G401 (cell line): ENCODE data around the gene ECPAS. TPM values are rescaled to one million over a fixed set of nuclear protein-coding genes. Genes with fewer than 3 reads are reported as not detected.
"Not testable (repeated sequence)": the region's sequence is repeated elsewhere in the genome, so short reads cannot be mapped to it uniquely, and the experiment has no call there.

Experiments
- DNase-seq: peaks from one replicate; pipeline ENCODE4 v3.0.0-alpha.2; 2015; ENCODE audit warnings: low spot score
- in situ Hi-C: cut with HindIII; loops from 2 replicates; pipeline ENCODE4 v1.10.0; 2016; ENCODE audit warnings: low sequenced_read_pairs, mixed read lengths
- total RNA-seq: library from RNA; depleted of rRNA; stranded (reverse); fragments of >200 nt; shearing (Covaris generic); gene quantifications from 2 replicates; pipeline ENCODE4 v1.2.3, GENCODE V29; 2014

ECPAS gene
- total RNA-seq, 1 experiment from 2014 or later: 55.9 TPM

DNA sequence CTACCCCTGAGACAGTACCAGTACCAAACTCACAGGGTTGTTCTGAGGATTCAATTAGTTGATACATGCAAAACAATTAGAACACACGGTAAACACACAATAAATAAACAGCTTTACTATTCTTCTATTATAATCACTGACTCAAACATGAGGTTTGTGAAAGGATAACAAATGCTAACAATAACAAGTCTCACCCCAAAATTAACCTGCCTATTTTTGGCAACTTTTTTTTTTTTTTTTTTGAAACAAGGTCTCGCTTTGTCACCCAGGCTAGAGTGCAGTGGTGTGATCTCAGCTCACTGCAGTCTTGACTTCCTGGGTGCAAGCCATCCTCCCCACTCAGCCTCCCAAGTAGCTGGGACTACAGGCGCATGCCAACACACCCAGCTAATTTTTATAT, 6.5 kb downstream of the ECPAS start:
- in situ Hi-C loops: no loop called here
- no peak for DNase-seq

GRCh38 chr9:111475195-111475594, 9.0 kb downstream of the ECPAS start:
- in situ Hi-C loops: no loop called here
- DNase-seq: no peak

DNA sequence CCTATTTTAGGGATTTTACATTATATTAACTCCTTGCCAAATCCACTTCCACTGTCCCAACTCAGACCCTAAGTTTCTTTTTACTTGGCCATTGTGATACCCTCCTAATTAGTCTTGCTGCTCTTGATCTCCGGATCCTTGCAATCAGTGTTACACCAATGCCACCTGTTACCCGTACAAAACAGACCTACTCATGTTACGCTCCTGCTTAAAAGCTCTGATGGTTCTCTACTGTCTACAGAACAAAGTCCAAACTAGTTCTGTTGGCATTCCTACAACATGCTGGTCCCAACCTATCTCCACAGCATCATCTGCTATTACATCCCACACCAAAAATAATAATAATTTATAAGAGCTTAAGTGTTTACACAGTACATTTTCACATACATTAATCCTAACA, 9.8 kb downstream of the ECPAS start:
- in situ Hi-C loops: no loop called here
- DNase-seq: no peak

DNA sequence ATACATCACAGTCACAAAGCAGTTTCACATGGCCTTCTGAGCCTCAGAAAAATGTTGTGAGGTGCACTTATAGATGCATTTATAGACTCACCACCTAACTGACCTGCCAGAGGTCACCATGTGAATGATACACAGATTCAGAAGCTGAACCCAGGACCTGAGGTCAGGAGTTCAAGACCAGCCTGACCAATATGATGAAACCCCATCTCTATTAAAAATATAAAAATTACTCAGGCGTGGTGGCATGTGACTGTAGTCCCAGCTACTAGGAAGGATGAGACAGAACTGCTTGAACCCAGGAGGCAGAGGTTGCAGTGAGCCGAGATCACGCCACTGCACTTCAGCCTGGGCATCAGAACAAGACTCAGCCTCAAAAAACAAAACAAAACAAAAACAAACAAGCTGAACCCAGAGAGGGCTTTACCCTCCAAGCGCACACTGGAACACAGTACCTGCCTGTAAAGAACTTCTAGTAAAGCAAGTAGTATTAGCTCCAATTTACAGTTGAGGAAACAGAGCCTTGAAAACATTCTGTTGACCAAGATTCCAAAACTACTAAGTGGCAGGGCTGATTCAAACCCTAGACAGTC, 16.3 kb downstream of the ECPAS start:
- DNase-seq: no peak
- in situ Hi-C loops: no loop called here

GRCh38 chr9:111463048-111463447, 21.1 kb downstream of the ECPAS start:
- in situ Hi-C loops: no loop called here
- no peak for DNase-seq

DNA sequence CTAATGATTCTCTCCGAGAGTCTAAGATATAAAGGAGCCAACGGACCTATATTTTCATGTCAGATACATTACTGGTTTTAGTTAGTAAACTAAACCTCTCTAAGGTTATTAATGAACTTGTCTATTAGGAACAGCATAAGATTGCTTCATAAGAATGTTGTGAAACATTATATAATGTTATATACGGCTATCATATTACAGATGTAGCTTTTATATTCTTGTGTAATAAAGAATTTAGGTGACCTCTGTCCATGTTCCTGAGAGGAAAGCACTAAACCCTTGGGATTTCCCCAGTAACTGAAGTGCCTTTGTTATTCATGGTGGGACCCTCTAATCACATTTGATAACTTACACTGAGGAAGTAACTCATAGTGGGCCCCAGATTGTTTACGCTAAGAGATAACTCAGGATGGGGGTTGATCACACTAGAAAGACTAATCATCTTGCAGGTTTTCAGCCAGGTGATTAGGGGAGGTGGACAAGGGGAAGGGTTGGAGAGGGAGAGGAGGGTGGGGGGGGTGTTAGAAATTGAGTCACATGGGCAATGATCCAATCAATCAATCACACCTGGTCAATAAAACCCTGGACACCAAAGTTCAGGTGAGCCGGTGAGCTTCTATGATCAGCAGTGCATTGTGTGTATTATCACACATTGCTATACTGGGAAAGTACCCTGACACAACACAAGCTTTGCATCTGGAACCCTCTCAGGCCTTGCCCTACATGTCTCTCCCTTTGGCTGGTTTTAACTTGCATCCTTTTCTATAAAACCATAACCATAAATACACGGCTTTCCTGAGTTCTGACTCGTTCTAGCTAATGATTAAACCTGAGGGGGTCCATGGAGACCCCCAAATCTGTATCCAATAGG, 25.8 kb downstream of the ECPAS start:
- in situ Hi-C loops: no loop called here
- DNase-seq: no peak

DNA sequence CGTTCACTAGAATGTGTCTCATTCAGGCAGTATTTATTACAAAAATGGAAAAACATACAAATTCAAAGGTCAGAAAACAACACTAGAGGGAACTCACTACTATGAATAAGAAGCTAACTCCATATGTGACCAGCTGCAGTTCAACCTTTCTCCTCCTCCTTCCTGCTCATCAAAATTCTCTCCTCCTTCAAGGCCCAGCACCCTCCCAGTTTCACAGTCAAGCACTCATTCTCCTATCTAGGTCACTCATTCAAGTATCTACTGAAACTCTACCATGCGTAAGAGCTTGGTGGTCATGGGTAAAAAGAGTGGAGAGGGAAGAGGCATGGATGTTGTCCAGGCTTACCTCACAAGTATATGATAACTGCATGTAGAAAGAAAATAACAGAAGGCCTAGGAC, 27.7 kb downstream of the ECPAS start:
- peak; percentile 39 for DNase-seq
- in situ Hi-C loops: no loop called here

- DNase-seq: no peak
- in situ Hi-C loops: no loop called here
Measured at GRCh38 chr9:111455638-111456037, 28.5 kb downstream of the ECPAS start.

DNA sequence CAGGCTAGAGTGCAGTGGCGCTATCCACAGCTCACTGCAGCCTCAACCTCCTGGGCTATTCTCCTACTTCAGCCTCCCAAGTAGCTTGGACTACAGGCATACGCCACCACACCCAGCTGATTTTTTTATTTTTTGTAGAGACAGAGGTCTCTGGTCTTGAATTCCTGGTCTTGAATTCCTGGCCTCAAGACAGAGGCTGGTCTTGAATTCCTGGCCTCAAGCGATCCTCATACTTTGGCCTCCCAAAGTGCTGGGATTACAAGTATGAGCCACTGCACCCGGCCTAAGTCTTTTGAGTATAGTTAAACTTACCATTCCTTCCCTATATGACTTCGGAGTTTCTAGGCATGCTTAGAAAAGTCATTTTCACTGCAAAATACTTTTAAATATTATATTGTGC, 29.4 kb downstream of the ECPAS start:
- no peak for DNase-seq
- in situ Hi-C loops: no loop called here

DNA sequence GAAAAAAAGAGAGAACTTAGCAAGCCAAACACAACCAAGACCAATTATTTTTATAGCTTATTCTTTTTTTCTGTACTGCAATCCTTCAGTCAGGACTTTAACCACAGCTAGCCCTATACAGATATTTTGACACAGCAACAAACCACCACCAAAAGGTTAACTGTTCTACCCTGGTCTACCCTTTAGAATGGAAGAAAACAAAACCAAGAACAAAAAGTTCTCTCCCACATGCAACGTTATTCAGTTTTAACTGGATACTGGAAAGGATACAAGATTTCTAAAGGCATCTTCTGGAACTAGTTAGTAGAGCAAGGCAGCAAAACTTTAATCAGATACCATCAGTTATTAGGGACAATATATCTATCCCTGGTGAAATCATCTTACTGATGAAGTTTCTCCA, 32.6 kb downstream of the ECPAS start:
- in situ Hi-C loops: no loop called here
- no peak for DNase-seq

GRCh38 chr9:111450124-111450523, 34.1 kb downstream of the ECPAS start:
- DNase-seq: no peak

GRCh38 chr9:111449705-111450104, 34.5 kb downstream of the ECPAS start:
- in situ Hi-C loops: no loop called here

More at GRCh38 chr9:111450124-111450523, 34.1 kb downstream of the ECPAS start:
- in situ Hi-C loops: no loop called here

GRCh38 chr9:111445799-111446198, 38.4 kb downstream of the ECPAS start:
- DNase-seq, in situ Hi-C loops: not testable (repeated sequence)

More at GRCh38 chr9:111449705-111450104, 34.5 kb downstream of the ECPAS start:
- DNase-seq: no peak

- no peak for DNase-seq
- in situ Hi-C loops: no loop called here
Measured at GRCh38 chr9:111443454-111443853, 40.7 kb downstream of the ECPAS start.

DNA sequence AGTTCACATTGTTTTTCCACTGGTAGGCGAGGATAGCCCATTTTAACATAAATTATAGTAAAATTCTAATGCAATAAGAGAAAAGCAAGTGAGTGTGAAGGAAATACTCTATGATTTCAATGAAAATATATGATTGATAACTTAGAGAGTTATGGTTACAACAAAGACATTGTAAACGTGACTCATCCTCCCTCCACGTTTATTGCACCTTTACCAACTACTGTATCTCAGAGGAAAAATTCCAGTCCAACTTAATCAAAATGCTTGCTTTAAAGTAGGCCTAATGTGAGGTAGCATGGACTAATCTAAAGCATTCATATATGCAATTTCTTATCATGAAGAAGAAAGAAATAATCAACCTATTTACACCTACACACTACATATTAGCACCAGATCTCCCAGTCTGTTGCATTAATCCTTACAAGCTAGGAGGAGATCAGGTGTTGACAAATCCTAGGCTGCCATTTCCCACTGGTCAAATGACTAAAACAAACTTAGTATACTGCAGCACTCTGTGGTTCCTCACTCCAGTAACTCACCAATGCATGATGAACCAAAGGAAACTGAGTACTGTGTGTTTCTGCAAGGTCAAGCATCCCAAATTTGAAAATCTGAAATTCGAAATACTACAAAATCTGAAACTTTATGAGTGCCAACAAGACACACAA, 41.7 kb downstream of the ECPAS start:
- DNase-seq: no peak
- in situ Hi-C loops: no loop called here

DNA sequence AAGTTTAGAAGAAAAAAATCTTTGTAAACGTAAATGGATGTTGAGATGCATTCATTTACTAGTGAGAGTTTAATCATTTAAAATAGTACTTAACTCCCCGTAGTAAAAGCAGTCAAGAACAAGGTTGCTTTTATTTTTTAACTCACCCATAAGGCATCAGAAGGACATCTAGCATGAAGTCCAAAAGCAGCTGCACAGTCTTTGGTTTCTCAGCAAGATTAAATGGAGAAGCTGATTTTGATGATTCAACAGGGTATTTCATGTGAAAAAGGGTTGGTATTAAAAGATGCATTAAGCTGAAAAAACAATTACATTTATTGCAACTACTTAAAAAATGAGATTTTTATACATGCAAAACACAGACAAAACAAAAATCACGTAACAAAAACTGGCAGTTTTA, 44.0 kb downstream of the ECPAS start:
- in situ Hi-C loops: no loop called here

GRCh38 chr9:111438541-111439235, 45.5 kb downstream of the ECPAS start:
- DNase-seq: peak; percentile 81
- in situ Hi-C loops: no loop called here

More for the DNA sequence above, 44.0 kb downstream of the ECPAS start:
- DNase-seq: no peak

DNA sequence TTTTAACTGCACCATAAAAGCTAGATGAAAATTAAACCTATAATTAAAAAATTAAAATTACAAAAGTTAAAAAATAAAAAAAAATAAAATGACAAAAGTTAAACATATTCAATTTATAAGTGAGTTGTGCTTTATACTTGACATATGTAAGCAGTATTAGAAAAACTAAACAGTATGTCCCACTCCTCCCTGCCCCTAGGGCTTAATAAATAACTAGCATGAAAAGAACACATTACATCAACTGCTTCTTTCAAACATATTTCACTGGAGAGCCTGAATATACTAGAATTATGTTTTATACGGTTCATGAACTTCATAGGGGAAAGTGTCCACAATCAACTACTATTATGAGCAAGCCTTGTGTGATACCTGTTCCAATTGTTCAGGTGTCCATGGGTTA, 47.6 kb downstream of the ECPAS start:
- in situ Hi-C loops: no loop called here
- DNase-seq: no peak

DNA sequence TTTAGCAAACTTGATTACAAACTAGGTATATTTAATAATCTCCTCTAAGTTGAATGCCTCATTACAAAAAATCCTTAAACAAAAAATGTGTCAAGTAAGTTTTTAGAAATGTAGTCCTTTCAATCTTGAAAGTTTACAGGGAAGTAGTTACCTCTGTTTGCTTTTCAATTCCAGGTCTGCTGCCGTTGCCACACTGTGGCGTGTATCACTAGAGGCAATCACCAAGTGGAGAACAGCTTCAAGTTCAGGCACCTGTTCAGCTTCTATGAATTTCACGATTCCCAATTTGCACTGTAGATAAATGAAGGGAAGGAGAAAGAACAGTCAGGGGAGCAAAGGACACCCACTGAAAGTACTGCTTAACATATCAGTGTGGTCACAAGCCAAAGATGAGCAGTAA, 51.1 kb downstream of the ECPAS start:
- in situ Hi-C loops: no loop called here
- DNase-seq: no peak

DNA sequence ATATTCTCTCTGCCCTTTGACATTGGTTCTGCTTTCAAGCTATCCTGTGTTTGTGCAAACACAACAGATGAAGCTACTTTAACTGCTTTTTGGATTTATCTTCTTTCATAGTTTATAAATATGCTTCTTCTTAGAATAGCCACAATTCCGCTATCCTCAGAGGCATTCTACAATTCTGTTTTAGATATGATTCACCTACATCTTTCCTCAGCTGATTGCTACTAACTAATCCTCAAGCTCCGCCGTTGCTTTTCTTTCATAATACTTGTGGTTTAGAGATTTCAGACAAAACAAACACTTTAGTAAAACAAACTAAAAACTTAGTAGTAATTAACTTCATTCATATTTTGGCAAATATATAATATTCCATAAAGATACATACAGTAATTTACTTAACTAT, 52.5 kb downstream of the ECPAS start:
- in situ Hi-C loops: no loop called here
- no peak for DNase-seq
